NCI-H2227 treated with DMSO at 0.1 percent for 48 hours (cell line): ENCODE measurements around the gene AKAP8L.

Experiments
- DNase-seq: peaks from one replicate; lab custom pipeline; 2025; lab: John Stamatoyannopoulos, UW

AKAP8L gene

DNA sequence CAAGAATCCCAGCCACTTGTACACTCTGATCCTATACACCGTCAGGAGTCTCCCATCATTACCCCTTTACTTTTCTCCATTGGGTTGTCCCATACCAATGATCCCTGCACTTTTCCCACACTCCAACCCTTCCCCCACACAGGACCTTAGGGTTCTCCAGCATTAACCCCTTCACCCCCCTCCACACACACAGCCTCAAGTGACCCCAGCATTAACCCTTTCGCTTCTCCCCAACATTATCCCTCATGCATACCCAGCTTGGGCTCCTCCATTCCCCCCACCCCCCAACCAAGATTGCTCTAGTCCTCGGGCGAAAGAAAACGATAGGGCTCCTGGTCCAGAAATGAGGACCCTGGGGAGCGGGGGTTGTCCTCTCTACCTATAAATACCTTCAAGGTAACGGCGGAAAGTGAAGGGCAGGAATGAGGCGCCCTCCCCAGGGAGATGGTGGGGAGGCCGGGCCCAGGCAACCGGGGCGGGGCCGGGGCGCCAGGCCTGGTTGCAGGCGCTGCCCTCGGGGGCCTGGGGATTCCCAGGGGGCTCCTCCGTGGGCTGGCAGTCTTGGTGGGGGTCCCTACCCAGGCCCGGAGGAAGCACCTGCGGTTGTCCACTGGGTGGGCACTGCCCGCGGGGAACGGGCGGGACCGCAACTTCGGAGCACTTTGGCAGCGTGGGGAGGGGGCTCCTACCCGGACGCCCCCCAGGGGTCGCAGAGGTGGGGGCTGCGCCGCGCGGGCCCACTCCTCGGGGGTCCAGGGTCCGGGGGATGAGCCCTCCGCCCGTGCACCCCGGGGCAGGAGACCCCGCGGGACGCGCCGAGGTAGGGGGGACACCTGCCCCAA is 30.2 kb upstream of the AKAP8L start:
- DNase-seq = peak; percentile 14

DNA sequence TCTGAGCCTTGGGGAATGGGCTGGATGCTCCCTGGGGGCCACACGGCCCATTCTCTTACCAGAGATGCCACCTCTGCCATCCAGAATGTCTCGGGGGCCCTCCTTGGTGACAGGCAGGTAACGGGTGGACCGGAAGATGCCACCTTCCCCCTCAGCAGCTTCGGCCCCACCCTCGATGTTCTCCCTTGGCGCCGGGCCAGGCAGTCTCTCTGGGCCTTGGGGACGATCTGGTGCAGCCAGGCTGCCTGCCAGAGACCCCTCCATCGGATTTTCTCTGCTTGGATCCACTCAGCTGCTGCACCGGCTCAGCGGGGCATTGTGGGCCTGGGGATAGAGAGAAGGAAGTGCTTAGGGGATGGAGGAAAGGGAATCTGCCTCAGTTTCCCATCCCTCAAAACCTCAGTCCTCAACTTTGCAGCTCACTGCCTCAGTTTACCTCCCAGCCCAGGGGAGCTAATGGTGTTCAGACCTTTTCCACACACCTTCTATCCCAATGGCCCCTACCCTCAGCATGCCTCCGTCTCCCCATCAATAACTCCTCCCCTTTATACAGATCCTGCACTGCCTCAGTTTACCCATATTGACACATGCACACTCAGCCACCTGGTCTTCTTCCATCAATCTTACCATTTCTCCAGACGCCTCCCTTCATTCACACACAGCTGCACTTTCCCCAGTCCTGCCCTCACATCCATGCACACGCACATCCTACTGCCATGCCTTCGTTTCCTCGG is 29.4 kb upstream of the AKAP8L start:
- no peak for DNase-seq

DNA sequence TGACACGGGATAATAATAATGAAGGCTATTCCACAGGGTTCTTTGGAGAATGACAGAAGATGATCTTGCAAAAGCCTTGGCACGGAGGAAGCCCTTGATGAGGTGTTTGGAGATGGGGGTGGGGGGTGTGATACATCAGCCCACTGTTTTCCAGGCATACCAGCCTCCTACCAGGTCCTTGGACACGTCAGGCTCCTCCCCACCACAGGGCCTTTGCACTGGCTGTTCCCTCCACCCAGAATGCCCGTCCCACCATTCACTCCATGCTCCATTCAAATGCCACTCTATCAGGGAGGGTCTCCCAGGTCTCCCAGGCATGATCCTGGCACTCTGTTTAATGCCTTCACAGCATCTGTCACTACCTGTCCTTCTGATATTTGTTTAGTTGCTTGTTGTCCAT is 28.3 kb upstream of the AKAP8L start:
- DNase-seq = no peak

DNA sequence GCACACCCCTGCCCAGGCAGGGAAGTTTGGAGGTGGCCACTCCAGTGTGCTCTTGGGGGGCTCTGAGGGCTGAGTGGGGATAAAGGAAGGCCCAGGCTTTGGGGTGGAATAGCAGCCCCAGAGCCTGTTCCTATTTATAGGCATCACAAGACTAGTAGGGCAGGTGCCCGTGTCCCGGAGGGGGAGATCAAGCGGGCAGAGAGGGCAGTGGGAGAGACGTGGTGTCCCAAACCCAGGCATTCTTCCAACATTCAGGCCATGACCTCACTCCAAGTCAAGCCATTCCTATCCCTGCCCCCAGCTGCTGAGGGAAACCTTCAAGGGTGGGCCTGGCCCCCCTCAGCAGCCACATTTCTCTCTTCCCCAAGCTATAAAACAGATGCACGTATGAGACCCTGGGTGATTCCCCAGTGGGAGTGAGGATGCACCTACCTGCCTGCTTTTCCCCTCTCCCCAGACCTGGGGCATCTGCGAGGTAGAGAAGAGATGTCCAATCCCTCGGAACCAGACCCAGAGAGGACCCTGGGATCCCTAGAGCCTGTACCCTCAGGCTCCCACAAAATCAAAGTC is 27.1 kb upstream of the AKAP8L start:
- no peak for DNase-seq

DNA sequence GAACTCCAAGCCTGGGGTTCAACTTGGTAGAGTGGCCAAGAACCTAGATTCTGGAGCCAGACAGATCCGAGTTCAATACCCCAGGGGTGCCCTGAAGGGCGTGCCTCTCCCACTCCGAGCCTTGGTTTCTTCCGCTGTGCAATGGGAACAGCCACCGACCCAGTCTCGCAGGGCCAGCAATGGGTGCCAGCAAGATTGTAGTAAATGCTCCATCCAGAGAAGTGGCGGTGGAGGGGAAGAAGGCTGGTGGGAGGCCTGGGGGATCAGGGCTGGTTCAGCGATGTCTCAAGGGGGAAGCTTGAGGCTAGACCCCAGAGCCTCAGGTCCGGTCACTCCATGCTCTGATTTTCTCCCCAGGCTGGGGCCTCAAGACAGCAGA is 26.4 kb upstream of the AKAP8L start:
- DNase-seq = no peak

DNA sequence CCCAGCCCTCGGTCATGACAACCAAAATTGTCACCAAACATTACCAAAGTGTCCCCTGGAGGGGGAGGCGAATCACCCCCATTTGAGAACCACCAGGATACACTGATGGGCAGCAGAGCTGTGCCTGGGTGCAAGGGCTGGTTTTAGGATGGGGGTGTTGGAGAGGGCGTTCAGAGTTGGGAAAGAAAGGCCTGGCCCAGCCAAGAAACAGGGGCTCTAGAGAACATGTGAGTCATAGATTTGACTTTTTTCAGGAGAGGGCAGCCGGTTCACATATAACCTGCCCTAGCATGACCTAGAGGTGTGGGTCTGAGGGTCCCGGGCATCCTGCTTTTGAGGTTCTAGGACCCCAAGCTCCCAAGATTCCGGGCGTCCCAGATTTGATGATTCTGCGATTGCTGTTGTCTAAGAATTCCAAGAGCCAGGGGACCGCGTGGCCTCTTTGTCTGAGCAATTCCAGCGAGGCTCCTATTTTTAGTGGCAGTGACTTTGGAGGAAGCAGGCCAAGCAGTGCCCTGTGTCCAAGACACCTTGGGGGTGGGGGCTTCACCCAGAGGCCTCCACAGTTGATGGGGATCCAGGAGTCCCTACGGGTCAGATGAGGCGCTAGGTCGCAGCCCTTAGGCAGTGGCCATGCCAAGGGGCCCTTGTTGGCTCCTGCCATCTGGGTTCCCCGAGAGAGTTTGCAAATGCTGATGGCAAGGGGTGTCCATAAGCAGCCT is 25.9 kb upstream of the AKAP8L start:
- DNase-seq = no peak

DNA sequence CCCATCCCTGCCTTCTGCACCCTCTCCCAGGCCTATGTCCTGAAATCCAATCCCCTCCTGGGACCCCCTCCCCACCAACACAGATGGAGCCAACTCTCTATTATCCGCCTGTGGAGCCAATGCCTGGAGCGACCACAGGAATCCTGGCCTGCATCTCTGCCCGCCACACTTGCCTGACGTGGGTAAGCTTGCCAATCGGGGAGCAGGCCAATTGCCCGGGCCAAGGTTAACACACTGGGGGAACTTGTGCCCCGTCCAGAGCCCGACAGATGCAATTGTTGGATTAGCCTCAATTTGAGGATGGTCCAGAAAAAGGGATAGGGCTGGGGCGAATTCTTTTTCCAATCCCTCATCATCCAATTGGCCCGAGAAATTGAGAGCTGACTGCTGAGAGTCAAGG is 25.1 kb upstream of the AKAP8L start:
- DNase-seq = no peak

DNA sequence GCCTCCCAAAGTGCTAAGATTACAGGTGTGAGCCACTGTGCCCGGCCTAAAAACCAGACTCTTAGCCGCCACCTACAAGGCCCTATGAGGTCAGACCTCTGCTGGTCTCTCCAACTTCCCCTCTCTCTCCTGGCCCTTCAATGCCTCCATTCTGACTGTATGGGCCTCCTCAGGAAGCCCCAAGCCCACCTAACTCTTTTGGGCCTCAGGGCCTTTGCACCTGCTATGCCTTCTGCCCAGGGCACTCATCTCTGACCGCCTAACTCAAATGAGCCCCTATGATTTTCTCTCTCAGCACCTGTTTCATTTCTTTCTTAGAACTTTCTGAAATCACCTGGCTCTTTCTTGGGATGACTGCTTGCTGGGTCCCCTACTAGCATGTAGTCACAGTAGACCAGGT is 24.5 kb upstream of the AKAP8L start:
- DNase-seq = no peak

DNA sequence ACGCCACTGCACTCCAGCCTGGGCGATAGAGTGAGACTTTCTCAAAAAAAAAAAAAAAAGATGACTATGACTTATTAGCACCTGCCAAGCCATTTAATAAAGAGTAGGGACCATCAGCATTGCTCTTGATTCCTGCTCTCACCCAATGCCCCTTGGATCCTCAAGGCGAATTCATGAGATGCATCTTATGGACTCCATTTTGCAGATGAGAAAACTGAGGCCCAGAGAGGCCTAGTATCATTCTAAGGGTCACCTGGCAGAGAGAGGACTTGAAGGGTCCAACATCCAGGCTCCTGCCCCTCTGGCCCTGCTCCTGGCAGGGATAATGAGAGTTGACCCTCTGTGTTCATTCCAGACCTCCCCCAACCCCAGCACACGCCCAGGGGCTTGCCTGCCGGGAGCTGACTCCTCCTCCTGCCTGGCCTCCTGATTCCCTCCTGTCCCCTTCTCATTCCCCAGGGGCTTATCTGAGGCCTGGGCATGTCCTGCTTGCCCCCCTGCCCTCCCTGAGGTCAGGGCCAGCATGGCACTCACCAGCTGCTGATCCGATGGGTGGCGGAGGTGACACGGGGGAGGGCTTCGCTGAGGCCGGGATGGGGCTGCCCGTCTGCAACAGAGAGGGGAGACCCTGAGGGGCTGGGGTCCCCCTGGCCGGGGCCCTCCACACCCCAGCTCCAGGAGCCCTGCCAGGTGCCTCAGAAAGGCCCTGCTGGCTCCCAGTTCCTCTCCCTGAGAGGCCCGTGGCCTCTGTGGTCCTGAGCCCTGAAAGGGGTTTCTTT is 23.5 kb upstream of the AKAP8L start:
- DNase-seq = no peak

DNA sequence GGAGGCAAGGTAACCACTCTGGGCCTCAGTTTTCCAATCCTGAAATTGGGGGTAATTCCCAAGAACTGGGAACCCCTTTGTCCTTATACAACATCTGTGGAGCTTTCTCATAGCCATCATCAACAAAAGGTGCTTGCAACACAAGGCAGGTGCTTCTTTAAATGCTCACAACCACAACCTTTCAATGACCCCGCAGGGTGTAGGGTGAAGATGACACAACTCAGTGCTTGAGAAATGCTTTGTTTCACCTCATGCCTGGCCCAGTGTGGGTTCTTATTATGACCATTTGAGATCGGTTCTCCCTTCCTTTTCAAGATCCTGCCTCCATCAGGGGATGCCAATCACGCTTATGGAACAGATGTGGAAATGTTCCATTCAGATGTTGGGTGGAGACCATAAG is 22.5 kb upstream of the AKAP8L start:
- DNase-seq = no peak

DNA sequence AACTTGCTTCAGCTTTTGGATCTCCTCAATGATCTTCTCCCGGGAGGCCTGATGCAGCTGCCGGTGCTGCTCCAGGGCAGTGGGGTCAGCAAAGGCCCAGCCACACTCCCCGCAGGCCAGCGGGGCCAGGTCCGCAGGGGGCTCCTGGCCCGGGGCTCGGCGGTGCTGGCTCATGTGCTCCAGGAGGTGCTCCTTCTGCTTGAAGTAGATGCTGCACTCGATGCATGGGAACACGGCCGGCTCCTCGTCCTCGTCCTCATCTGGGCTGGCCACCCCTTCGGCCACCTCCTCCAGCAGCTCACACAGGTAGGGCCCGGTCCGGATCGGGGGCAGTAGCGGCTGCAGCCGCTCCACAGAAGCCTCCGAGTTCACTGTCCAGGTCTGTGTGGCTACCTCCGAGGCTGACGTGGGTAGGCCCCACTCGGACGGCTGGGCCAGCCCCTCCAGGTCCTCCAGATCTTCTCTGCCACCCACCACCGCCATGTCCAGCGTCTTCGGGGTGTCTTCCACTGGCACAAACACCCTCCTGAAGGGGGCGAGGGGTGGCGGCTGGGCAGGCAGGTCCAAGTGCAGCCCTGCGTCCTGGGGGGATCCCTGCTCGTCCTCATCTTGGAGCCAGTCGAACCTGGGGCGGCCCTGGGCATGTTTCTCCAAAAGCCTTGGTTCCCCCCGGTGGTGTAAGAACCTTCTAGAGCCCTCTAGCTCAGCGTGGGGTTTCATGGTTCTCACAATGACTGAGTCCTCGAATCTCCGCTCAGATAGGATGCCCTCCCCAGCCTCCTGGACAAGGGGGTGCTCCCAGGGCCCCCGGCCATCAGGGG is 21.2 kb upstream of the AKAP8L start:
- DNase-seq = no peak

DNA sequence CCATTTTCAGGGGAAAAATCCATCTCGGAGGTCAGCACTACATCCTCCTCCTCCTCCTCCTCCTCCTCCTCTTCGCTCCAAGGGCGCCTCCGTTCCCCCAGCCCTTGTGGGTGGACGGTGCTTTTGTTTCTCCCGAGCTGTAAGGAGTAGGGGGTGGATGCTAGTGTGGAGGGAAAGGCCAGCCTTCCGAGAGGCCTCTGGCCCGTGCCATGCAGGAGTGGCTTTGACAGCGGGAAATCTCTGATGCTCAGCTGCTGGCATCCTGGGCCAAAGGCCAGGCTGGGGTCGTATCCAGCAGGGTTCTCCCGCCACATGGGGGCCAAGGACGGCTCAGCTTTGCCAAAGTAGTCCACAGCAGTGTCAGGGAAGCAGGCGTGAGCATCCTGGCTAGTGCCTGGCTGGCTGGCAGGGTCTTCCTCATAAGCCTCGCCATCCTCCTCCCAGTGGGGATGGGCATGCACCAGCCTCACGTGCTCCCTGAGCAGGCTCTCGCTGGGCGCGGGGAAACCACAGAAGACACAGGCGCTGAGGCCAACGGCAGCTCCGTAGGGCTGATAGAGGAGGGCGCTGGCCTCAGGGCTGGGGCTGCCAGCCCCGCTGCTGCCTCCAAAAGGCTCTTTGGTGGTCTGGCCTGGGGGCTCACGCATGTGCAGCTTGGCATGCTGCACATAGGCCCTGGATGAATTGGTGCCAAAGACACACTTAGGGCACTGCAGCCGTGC is 20.5 kb upstream of the AKAP8L start:
- no peak for DNase-seq

DNA sequence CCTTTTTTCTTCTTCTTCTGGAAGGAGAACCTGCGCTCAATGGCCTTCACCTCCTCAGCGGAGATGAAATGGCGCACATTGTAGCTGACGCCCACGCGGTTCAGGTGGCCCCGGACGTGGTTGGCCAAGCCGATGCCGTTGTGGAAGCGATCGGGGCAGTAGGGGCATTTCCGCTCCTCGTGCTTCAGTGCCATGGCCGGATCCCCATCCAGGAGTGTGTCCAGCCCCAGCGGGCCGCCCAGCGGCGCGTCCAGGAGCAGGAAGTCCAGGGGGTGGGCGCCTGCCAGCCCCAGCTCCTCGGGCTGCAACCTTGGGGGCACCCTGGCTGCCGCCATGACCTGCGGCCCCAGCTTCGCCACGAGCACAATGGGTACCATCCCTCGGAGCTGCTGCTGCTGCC is 19.8 kb upstream of the AKAP8L start:
- no peak for DNase-seq

DNA sequence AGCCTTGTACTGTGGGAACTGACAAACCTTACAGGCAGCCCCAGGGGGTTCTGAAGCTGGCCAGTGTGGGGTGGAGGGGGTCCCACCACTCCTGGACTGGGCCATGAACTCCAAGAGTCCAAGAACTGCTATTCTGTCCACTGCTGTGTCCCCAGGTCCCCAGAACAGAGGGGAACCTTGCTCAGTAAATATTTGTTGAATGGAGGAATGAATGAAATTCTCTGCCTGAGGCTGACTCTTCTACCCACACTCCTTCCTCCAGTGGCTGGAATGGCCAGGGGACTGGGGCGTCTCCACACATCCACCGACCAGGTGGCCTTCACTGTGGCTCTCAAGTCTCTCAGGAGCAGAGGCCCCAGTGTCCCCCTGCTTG is 19.3 kb upstream of the AKAP8L start:
- no peak for DNase-seq

DNA sequence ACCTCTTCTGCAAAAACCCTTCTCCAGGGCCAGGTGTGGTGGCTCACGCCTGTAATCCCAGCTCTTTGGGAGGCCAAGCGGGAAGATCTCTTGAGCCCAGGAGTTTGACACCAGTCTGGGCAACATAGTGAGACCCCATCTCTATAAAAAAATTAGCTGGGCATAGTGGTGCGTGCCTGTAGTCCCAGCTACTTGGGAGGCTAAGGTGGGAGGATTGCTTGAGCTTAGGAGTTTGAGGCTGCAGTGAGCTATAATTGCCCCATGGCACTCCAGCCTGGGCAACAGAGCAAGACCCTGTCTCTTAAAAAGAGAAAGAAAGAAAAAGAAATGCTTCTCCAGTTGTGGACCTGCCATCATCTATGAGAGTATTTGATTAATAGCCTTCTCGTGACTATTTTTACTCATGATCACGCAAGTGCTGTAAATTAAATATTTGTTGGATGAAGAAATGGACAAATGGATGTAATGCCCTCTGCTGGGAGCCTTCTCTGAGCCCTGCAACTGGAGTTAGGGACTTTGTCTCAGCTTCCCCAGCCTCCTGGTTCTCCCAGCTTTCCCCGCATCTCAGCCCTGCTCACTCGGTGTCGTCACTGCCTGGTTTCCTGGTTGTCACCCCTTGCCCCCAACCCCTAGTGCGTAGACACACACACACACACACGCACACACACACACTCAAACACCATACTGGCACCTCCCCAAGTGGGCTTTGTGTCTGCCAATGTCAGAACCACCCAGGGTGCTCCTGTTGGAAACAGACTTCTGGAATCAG is 18.8 kb upstream of the AKAP8L start:
- DNase-seq = no peak

DNA sequence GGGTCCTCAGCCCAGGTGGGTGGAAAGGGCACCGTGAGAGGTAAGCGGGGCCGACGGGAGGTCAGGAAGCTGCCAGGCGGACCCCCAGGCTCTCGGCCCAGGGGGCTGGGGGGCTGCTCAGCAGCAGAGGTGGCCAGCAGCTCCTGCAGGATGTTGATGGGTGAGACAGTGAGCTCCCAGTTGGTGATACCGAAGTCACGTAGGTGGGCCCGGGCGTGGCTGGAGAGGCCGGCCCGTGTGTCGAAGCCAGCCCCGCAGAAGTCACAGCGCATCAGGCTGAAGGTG is 18.0 kb upstream of the AKAP8L start:
- no peak for DNase-seq

DNA sequence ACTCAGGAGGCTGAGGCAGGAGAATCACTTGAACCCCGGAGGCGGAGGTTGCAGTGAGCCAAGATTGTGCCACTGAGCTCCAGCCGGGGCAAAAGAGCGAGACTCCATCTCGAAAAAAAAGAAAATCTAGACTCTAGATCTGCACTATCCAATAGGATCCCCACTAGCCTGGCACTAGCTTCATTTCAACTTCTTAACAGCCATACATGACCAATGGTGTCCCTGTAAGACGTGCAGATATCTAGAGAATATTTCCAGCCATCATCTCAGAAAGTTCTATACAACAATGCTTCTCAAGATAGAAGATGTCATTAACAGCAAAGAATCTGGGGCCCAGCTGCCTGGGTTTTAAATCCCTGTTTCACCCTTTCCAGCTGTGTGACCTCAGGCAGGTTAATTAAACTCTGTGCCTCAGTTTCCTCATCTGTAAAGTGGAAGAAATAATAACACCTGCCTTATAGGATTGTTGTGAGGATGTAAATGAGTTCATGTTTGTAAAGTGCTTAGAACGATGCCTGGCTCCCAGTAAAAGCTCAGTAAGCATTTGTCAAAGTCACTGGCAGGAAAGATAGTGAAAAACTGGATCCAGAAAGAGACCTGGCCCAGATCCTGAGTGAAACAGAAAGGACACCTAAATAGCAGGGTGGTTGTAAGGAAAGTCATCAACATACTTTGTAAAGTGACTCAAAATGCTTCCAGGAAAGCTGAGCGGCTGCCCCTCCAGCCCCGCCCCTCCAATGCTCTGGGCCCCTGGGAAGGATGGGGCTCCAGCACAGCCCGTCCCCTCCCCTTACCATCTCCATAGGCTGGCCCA is 17.4 kb upstream of the AKAP8L start:
- DNase-seq = no peak

DNA sequence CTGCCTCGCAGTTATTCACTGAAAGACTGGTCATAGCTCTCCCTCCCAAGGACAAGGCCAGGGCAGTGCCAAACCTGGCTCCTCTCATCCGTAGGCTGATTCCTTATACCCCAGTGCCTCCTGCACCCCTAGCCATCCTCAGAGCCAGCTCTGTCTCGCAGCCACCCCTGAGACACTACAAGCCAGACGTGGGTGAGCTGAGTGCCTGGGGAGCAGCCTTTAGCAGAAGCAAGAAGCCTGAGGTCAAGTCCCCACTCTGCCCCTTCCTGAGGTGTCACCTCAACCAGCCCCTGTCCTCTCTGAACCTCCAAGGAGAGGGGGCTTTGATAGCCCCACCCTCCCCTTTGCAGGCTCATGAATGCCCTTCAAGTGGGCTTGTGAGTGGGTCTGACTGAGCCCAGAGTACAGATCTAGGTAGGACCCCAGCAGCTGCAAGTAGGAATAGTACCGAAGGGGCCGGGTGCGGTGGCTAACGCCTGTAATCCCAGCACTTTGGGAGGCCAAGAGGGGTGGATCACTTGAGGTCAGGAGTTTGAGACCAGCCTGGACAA is 14.8 kb upstream of the AKAP8L start:
- no peak for DNase-seq
